GM18498 (cell line): Measurements from ENCODE around the gene ADCY5.

Experiments used
- ATAC-seq: cut with Tn5 transposase; IDR thresholded peaks from one replicate; pipeline ENCODE4 v1.9.1; 2021; ENCODE audit warnings: mild to moderate bottlenecking, moderate library complexity; ENCODE audit not compliant: unreplicated experiment

Gene ADCY5

GRCh38 chr3:123388811-123389627 lies 59.9 kb downstream of the ADCY5 start:
- no peak for ATAC-seq

DNA sequence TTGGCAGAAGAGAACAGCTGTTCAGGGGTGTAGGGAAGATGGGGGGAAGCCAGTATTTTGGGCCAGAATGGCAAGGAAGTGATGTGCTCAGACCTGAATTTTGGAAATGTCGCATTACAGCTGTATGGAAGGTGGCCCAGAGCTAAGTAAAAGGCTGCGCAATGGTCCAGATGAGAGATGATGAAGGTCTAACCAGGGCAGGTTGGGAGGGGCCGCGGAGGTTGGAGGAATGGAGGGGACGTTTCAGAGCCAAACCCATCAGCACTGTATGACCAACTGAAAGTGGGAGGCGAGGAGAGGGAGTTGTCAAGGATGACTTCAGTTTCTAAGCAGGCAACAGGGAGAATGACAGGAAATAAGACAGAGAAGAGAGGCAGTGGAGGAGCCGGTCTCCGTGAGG lies 60.8 kb downstream of the ADCY5 start:
- no peak for ATAC-seq

GRCh38 chr3:123387532-123387931 lies 61.4 kb downstream of the ADCY5 start:
- ATAC-seq = no peak

DNA sequence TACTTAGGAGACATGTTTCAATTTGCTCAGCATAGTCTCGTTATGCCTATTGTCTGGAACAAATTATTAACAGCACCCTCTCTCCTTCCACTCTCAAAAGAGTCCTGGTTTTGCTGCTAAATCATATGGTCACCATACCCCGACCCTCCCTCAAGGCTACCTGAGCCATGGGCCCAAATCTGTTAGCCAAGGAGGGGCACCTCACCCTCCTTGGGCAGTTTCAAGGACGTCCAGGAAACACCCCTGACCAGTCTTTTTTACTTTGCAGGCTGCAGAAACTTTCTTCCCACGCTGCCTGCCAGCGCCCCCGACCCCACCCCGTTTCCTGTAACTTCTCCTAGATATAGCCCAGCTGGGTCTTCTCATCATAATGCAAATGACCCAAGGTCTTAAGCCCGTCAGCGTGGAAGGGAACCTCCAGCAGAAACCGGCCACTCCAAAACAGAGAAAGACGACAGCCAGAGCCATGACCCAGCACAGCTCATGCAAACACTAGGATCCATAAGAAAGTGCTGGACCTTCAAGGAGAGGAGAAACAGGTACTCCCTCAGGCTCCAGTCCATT lies 62.3 kb downstream of the ADCY5 start:
- ATAC-seq = no peak

DNA sequence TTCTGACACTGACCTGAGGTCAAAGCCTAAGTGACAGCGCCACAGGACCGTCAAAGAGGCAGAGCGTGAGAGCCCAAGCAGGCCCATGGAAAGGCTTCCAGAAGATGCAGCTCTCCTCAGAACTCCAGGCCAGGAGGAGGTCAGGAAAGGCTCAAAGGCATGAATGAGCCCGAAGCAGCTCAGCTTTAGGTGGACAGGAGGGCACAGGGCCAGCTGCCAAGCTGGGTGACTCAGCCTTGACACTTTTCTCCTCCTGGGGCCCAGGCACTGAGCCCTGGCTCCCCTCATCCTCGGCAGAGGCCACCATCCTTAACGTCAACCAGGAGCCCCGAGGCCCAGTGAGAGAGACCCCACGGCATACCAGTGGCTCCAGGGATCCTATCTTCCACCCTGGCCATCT lies 62.9 kb downstream of the ADCY5 start:
- ATAC-seq = no peak

- no peak for ATAC-seq
Observed at GRCh38 chr3:123385499-123385898, 63.4 kb downstream of the ADCY5 start.

GRCh38 chr3:123385001-123385401 lies 63.9 kb downstream of the ADCY5 start:
- ATAC-seq = no peak

- ATAC-seq = no peak
Observed at GRCh38 chr3:123384256-123384655, 64.6 kb downstream of the ADCY5 start.

DNA sequence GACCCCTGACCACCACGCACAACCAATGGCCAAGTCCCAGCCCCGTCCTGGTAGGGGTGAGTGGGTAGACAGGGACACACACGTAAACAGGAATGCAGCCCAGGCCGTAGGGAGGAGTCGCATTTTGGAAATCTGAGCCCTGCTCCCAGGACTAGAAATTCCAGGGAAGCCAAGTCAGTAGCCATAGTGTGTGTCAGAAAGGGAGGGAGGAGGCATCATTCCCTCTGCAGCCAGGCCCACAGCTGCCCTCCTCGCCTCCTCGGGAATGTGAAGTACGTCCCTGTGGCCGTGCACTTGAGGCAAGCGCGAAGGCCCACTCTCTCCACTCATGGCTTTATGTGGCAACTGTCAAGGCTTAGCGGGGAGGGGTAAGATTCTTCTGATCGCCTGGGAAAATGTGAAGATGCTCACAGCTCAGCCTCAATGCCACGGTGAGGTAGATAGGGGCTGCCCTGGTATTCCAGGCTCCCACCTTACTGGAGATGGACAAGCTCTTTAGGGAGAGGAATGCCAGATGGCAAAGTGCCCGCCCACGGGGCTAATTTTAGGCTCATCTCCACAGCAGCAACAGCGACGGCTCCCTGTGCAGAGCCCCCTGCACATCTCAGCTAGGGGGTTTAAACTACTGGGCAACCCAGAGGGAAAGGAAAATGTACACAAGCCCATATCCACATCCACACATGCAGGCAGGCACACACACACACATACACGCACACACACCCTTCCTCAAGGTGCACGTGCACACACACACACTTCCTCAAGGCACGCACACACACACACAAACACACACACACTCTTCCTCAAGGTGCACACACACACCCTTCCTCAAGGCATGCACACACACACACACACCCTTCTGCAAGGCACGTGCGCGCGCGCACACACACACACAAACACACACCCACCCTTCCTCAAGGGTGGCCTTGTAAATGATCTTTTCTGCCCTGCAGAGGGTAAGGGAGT lies 65.5 kb downstream of the ADCY5 start:
- no peak for ATAC-seq

GRCh38 chr3:123380261-123380660 lies 68.6 kb downstream of the ADCY5 start:
- no peak for ATAC-seq

DNA sequence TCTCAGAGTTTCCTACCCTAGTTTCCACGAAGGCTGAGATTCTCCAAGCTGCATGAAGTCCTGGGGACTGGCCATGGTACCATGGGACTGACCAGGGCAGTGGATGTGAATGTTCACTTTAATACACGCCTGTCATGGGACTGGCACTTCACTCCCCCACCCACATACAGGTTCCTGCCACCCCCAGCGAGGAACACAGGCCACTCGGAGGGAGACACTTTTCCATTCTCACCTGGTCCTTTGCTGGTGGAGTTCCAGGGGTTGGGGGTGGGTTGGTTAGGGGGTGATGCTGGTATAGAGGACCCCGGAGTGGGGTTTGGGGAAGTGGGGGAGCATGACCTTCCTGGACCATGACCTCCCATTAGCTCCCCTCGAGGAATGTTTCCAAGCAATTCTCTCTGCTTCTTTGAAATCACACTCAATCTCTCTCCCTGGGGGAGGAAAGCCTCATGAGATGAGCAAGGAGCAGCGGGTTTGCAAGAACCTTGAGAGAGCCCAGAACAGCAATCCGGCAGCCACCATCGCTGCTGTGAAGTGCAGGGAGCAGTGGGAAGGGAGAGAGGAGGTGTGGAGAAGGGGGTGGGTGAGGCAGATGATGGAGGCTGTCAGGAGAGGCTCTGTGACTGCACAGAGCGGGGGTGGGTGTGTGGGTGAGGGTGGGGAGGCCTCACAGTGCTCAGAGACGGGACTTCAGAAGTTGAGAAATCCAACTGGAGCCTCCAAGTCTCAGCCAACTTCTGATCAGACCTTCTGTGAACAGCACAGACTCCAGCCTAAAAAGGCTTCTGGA lies 69.7 kb downstream of the ADCY5 start:
- no peak for ATAC-seq

GRCh38 chr3:123378409-123378915 lies 70.4 kb downstream of the ADCY5 start:
- no peak for ATAC-seq

GRCh38 chr3:123377243-123377740 lies 71.6 kb downstream of the ADCY5 start:
- ATAC-seq = no peak

DNA sequence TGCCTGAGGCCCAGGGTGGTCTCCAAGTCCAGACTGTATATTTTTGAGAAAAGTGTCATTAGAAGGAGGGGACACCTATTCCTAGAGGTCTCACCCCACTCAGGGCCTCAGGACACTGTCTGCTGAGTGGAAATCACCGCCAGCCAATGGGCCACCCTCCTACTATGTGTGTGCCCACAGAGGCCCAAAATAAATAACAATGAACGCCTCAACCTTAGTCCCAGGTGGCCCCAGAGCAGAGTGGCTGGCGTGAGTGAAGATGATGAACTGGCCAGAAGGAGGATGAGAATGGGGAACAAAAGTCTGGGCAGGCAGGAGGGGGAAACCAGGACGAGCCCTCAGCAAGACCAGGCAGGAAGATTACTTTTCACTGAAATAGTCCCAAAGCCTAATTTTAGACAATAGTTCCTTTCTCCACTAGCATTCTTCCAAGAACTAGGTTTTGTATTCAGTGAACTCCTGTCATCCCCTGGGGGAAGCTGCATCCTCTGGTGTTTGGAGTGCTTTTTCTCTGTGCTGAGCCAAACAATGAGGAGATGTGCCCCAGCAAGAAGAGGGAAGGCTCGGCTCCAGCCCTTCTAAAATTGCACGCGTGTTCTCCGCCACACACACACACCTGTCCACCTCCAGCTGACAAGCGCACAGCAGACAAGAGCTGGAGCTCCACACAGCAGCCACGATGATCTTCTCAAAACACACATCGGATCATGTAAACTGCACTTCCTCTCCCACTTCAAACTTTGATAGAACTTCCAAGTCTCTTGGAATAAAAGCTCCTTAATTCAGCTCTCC lies 72.2 kb downstream of the ADCY5 start:
- ATAC-seq = no peak

- no peak for ATAC-seq
Observed at GRCh38 chr3:123375014-123375940, 73.6 kb downstream of the ADCY5 start.

- ATAC-seq = no peak
Observed at GRCh38 chr3:123374016-123374415, 74.9 kb downstream of the ADCY5 start.

DNA sequence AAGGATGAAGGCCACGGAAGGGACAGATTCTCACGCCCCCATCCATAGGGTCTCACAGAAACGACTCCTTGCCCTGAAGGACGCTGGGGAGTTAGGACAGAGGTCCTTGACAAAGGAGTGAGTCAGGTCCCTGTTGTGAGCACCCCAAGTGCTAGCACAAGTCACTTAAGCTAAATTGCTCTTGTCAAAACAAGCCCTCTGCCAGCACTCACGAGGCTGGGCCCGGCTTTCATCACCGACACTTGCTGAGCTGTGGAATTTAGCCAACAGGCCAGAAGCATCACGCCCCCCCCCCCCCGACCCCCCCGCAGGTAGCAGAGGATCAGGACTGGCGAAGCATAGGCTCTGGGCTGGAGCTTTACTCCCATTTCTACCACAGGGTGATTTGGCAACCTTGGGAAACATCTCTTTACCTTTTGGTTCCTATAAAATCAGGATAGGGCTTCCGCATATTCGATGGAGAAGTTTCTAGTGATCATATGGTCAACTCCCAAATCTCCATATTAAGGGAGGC lies 75.4 kb downstream of the ADCY5 start:
- no peak for ATAC-seq
